Retinal pigment epithelial cell (primary cell): ENCODE results near the gene DIS3L2.
"Not testable (repeated sequence)": the region's sequence is repeated elsewhere in the genome, so short reads cannot be mapped to it uniquely, and the experiment has no call there.

Experiments used
- DNase-seq: peaks from one replicate; pipeline ENCODE4 v3.0.0-alpha.2; 2010; ENCODE audit warnings: low read depth
- H3K4me3 ChIP-seq: 2 replicates; pipeline ENCODE4 v1.5.1; 2011; ENCODE audit warnings: mild to moderate bottlenecking, low read length, control low read depth, moderate library complexity
- CTCF ChIP-seq: conservative IDR thresholded peaks from 2 replicates; pipeline ENCODE4 v1.5.1; 2011; ENCODE audit warnings: low read depth, low read length, control low read depth, inconsistent platforms

Gene DIS3L2

GRCh38 chr2:231941673-231942072 is 19.8 kb upstream of the DIS3L2 start:
- no peak for TF ChIP-seq CTCF
- H3K4me3 ChIP-seq: no peak overlapping the region
- DNase-seq: no peak

GRCh38 chr2:231942180-231942579 is 19.3 kb upstream of the DIS3L2 start:
- TF ChIP-seq CTCF: no peak
- H3K4me3 ChIP-seq: no peak overlapping the region
- DNase-seq: no peak

GRCh38 chr2:231946241-231946814 is 15.2 kb upstream of the DIS3L2 start:
- H3K4me3 ChIP-seq: no peak overlapping the region
- no peak for DNase-seq
- no peak for TF ChIP-seq CTCF

GRCh38 chr2:231947112-231947511 is 14.4 kb upstream of the DIS3L2 start:
- not testable (repeated sequence) for H3K4me3 ChIP-seq, DNase-seq

GRCh38 chr2:231947694-231948093 is 13.8 kb upstream of the DIS3L2 start:
- TF ChIP-seq CTCF: no peak

GRCh38 chr2:231951452-231952035 is 10.0 kb upstream of the DIS3L2 start:
- no peak for TF ChIP-seq CTCF
- no peak for DNase-seq
- no peak overlapping the region for H3K4me3 ChIP-seq

More at GRCh38 chr2:231947694-231948093, 13.8 kb upstream of the DIS3L2 start:
- DNase-seq: no peak
- no peak overlapping the region for H3K4me3 ChIP-seq

GRCh38 chr2:231955758-231956472 is 5.6 kb upstream of the DIS3L2 start:
- no peak overlapping the region for H3K4me3 ChIP-seq
- TF ChIP-seq CTCF: no peak
- no peak for DNase-seq
